ENCODE data around the gene NCKAP5.
"Not testable (repeated sequence)": the region's sequence is repeated elsewhere in the genome, so short reads cannot be mapped to it uniquely, and the experiment has no call there.

The NCKAP5 gene

GRCh38 chr2:133525613-133526529, 42.4 kb downstream of the NCKAP5 start:
- DNase-seq (ENCODE audit: extremely low spot score, insufficient read length, low read depth) (no peak), FAIRE-seq (no peak)

GRCh38 chr2:133525090-133525489, 43.2 kb downstream of the NCKAP5 start:
- FAIRE-seq (no peak), DNase-seq (ENCODE audit: extremely low spot score, insufficient read length, low read depth) (no peak)

- FAIRE-seq (no peak), DNase-seq (ENCODE audit: extremely low spot score, insufficient read length, low read depth) (no peak)
These were observed 44.9 kb downstream of the NCKAP5 start for GRCh38 chr2:133523406-133523805.

GRCh38 chr2:133522204-133522603, 46.1 kb downstream of the NCKAP5 start:
- FAIRE-seq (no peak), DNase-seq (ENCODE audit: extremely low spot score, insufficient read length, low read depth) (no peak)

- no peak for FAIRE-seq
- no peak for DNase-seq (ENCODE audit: extremely low spot score, insufficient read length, low read depth)
These were observed 47.0 kb downstream of the NCKAP5 start for GRCh38 chr2:133521146-133521745.

GRCh38 chr2:133519677-133520076, 48.6 kb downstream of the NCKAP5 start:
- DNase-seq (ENCODE audit: extremely low spot score, insufficient read length, low read depth); FAIRE-seq: not testable (repeated sequence)

- DNase-seq (ENCODE audit: extremely low spot score, insufficient read length, low read depth) = no peak
- FAIRE-seq = peak; percentile 9
These were observed 49.4 kb downstream of the NCKAP5 start for GRCh38 chr2:133518700-133519344.

GRCh38 chr2:133517876-133518275, 50.4 kb downstream of the NCKAP5 start:
- DNase-seq (ENCODE audit: extremely low spot score, insufficient read length, low read depth) (no peak), FAIRE-seq (no peak)

GRCh38 chr2:133516405-133517026, 51.7 kb downstream of the NCKAP5 start:
- FAIRE-seq (no peak), DNase-seq (ENCODE audit: extremely low spot score, insufficient read length, low read depth) (no peak)

GRCh38 chr2:133515271-133515670, 53.0 kb downstream of the NCKAP5 start:
- FAIRE-seq = no peak

GRCh38 chr2:133513893-133514292, 54.4 kb downstream of the NCKAP5 start:
- no peak for DNase-seq (ENCODE audit: extremely low spot score, insufficient read length, low read depth)
- no peak for FAIRE-seq

More at GRCh38 chr2:133515271-133515670, 53.0 kb downstream of the NCKAP5 start:
- DNase-seq (ENCODE audit: extremely low spot score, insufficient read length, low read depth) = no peak

- DNase-seq (ENCODE audit: extremely low spot score, insufficient read length, low read depth) (no peak), FAIRE-seq (no peak)
These were observed 56.1 kb downstream of the NCKAP5 start for GRCh38 chr2:133512121-133512520.

- no peak for DNase-seq (ENCODE audit: extremely low spot score, insufficient read length, low read depth)
- FAIRE-seq = no peak
These were observed 56.6 kb downstream of the NCKAP5 start for GRCh38 chr2:133511679-133512078.

- no peak for FAIRE-seq
- DNase-seq (ENCODE audit: extremely low spot score, insufficient read length, low read depth) = no peak
These were observed 58.5 kb downstream of the NCKAP5 start for GRCh38 chr2:133509777-133510176.

- peak; percentile 5 for FAIRE-seq
These were observed 59.6 kb downstream of the NCKAP5 start for GRCh38 chr2:133508546-133509165.

GRCh38 chr2:133506996-133507395, 61.3 kb downstream of the NCKAP5 start:
- FAIRE-seq (no peak), DNase-seq (ENCODE audit: extremely low spot score, insufficient read length, low read depth) (no peak)

More at GRCh38 chr2:133508546-133509165, 59.6 kb downstream of the NCKAP5 start:
- no peak for DNase-seq (ENCODE audit: extremely low spot score, insufficient read length, low read depth)

- FAIRE-seq (no peak), DNase-seq (ENCODE audit: extremely low spot score, insufficient read length, low read depth) (no peak)
These were observed 63.4 kb downstream of the NCKAP5 start for GRCh38 chr2:133504566-133505505.

- FAIRE-seq = no peak
- no peak for DNase-seq (ENCODE audit: extremely low spot score, insufficient read length, low read depth)
These were observed 64.3 kb downstream of the NCKAP5 start for GRCh38 chr2:133503927-133504326.

GRCh38 chr2:133503323-133503722, 64.9 kb downstream of the NCKAP5 start:
- FAIRE-seq = peak; percentile 94

More at GRCh38 chr2:133503323-133503722, 64.9 kb downstream of the NCKAP5 start:
- DNase-seq (ENCODE audit: extremely low spot score, insufficient read length, low read depth) = peak; percentile 15
